Liver (tissue), 9 donors: ENCODE data around the gene BLVRA. TPM values are rescaled to one million over a fixed set of nuclear protein-coding genes. Genes with fewer than 3 reads are reported as not detected.

Source experiments
- DNase-seq: peaks from one replicate; pipeline ENCODE4 v3.0.0-alpha.2; 2017; ENCODE audit warnings: low spot score
- H3K27ac ChIP-seq, 2 donors: one replicate each; pipeline ENCODE4 v1.7.0; 2013; ENCODE audit warnings: inconsistent platforms in 2 of 2, low read length in 2 of 2, control low read depth in 1 of 2, low read depth in 1 of 2, mild to moderate bottlenecking in 1 of 2
- H3K27me3 ChIP-seq, 4 donors: one replicate each; pipeline versions ENCODE4 v1.6.1 to v1.7.0; 2013; ENCODE audit warnings: low read length in 3 of 4, inconsistent platforms in 1 of 4, mild to moderate bottlenecking in 1 of 4, moderate library complexity in 1 of 4; ENCODE audit not compliant: control insufficient read depth in 4 of 4, insufficient read depth in 4 of 4
- H3K36me3 ChIP-seq, 4 donors: one replicate each; pipeline versions ENCODE4 v1.6.1 to v1.7.0; 2013; ENCODE audit warnings: low read length in 3 of 4, mild to moderate bottlenecking in 3 of 4, low read depth in 1 of 4, moderate library complexity in 1 of 4; ENCODE audit not compliant: control insufficient read depth in 4 of 4, insufficient read depth in 3 of 4
- H3K4me1 ChIP-seq, 4 donors: one replicate each; pipeline versions ENCODE4 v1.6.1 to v1.7.0; 2013; ENCODE audit warnings: low read length in 3 of 4, mild to moderate bottlenecking in 3 of 4, moderate library complexity in 1 of 4; ENCODE audit not compliant: control insufficient read depth in 4 of 4, insufficient read depth in 4 of 4
- H3K4me3 ChIP-seq, 3 donors: one replicate each; pipeline versions ENCODE4 v1.6.1 to v1.7.0; 2013; ENCODE audit warnings: low read length in 3 of 3, control low read depth in 1 of 3, low read depth in 1 of 3, mild to moderate bottlenecking in 1 of 3
- H3K9ac ChIP-seq, 2 donors: one replicate each; pipeline ENCODE4 v1.7.0; 2013; ENCODE audit warnings: low read length in 2 of 2, mild to moderate bottlenecking in 2 of 2, moderate library complexity in 2 of 2, control low read depth in 1 of 2, low read depth in 1 of 2
- H3K9me3 ChIP-seq, 4 donors: one replicate each; pipeline versions ENCODE4 v1.6.1 to v1.7.0; 2013; ENCODE audit warnings: low read length in 3 of 4; ENCODE audit not compliant: control insufficient read depth in 4 of 4
- EGR1 ChIP-seq, 2 donors: IDR thresholded peaks; 2 replicates each; pipeline ENCODE4 v1.6.1; 2016 to 2018; ENCODE audit warnings: antibody characterized with exemption in 2 of 2, low read depth in 2 of 2
- FOXA1 ChIP-seq: IDR thresholded peaks from 2 replicates; pipeline ENCODE4 v1.6.1; 2016; ENCODE audit warnings: antibody characterized with exemption
- FOXA2 ChIP-seq: IDR thresholded peaks from 2 replicates; pipeline ENCODE4 v1.6.1; 2016; ENCODE audit warnings: antibody characterized with exemption
- GABPA ChIP-seq, 2 donors: IDR thresholded peaks in 1 of 2; conservative IDR thresholded peaks in 1 of 2; 2 replicates each; pipeline ENCODE4 v1.6.1; 2016; ENCODE audit warnings: antibody characterized with exemption in 2 of 2, mild to moderate bottlenecking in 1 of 2, moderate library complexity in 1 of 2
- HNF4A ChIP-seq, 2 donors: conservative IDR thresholded peaks; 2 replicates each; pipeline ENCODE4 v1.6.1; 2016; ENCODE audit warnings: antibody characterized with exemption in 2 of 2, mild to moderate bottlenecking in 2 of 2
- HNF4G ChIP-seq: IDR thresholded peaks from 2 replicates; pipeline ENCODE4 v1.6.1; 2016; ENCODE audit warnings: antibody characterized with exemption
- JUND ChIP-seq, 2 donors: IDR thresholded peaks; 2 replicates each; pipeline ENCODE4 v1.6.1; 2016; ENCODE audit warnings: antibody characterized with exemption in 2 of 2
- NR2F2 ChIP-seq: IDR thresholded peaks from 2 replicates; pipeline ENCODE4 v1.6.1; 2016; ENCODE audit warnings: antibody characterized with exemption
- RXRA ChIP-seq, 2 donors: IDR thresholded peaks; 2 replicates each; pipeline ENCODE4 v1.6.1; 2017 to 2018; ENCODE audit warnings: antibody characterized with exemption in 2 of 2, mild to moderate bottlenecking in 1 of 2
- SP1 ChIP-seq: IDR thresholded peaks from 2 replicates; pipeline ENCODE4 v1.6.1; 2018; ENCODE audit warnings: antibody characterized with exemption, mild to moderate bottlenecking
- TAF1 ChIP-seq: conservative IDR thresholded peaks from 2 replicates; pipeline ENCODE4 v1.6.1; 2016; ENCODE audit warnings: antibody characterized with exemption, mild to moderate bottlenecking
- YY1 ChIP-seq: IDR thresholded peaks from 2 replicates; pipeline ENCODE4 v1.6.1; 2016; ENCODE audit warnings: antibody characterized with exemption, mild to moderate bottlenecking
- WGBS: extraction: QIAGEN DNeasy Blood & Tissue Kit; methylation state at CpG from one replicate; pipeline ENCODE4 v1.1.7; 2013; 5-methylcytosine and 5-hydroxymethylcytosine counted together
- polyA plus RNA-seq, 2 donors: library from polyadenylated mRNA; stranded (reverse) in 1 of 2; unstranded in 1 of 2; fragments of 200-250 nt in 1 of 2; fragments of >200 nt in 1 of 2; fragmentation: Nextera tagmentation in 1 of 2; extraction: Ambion mirVana in 1 of 2; gene quantifications; one replicate each; pipeline versions ENCODE4 v1.2.1 to v1.2.3, GENCODE V29; 2013 to 2015
- total RNA-seq, 2 donors: library from RNA; depleted of rRNA; stranded (reverse); fragments of >200 nt; gene quantifications; one replicate each; pipeline ENCODE4 v1.2.3, GENCODE V29; 2014
- TF ChIP-seq, protein P1 (sequence below): IDR thresholded peaks from 2 replicates; pipeline ENCODE4 v1.6.1; 2016; ENCODE audit warnings: antibody characterized with exemption, mild to moderate bottlenecking
- TF ChIP-seq, protein P2 (sequence below): IDR thresholded peaks from 2 replicates; pipeline ENCODE4 v1.6.1; 2016; ENCODE audit warnings: antibody characterized with exemption
- TF ChIP-seq, protein P3 (sequence below): IDR thresholded peaks from 2 replicates; pipeline ENCODE4 v1.6.1; 2016; ENCODE audit warnings: antibody characterized with exemption
- TF ChIP-seq, protein P4 (sequence below): fragments of 150-350 bp; IDR thresholded peaks from 2 replicates; pipeline ENCODE4 v1.5.1; 2017; ENCODE audit warnings: improper control_type of control experiment, low read depth, low read length; ENCODE audit not compliant: missing input control
- donor health status: healthy.
- donor health status: healthy.
- donor health status: healthy.
- donor health status: healthy.
- donor health status: healthy.

BLVRA gene
- total and polyA plus RNA-seq, 4 donors: 5.1 to 23.5 (median 6.8) TPM

DNA sequence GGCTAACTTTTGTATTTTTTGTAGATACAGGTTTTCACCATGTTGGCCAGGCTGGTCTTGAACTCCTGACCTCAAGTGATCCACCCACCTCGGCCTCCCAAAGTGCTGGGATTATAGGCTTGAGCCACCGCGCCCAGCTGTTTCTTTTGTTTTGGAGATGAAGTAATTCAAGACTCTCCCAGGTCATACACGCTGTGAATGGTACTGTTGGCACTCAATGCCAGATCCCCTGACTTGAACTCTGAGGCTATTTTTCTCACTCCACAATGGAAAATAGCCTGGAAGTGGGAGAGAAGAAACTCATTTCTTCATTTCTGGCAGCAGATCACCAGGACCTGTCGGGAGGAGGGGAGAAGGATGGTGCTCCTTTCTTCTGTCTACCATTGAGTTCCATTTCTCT, 32.4 kb downstream of the BLVRA start (continued):
- TF ChIP-seq FOXA1 (no peak), NR2F2 (no peak)

DNA sequence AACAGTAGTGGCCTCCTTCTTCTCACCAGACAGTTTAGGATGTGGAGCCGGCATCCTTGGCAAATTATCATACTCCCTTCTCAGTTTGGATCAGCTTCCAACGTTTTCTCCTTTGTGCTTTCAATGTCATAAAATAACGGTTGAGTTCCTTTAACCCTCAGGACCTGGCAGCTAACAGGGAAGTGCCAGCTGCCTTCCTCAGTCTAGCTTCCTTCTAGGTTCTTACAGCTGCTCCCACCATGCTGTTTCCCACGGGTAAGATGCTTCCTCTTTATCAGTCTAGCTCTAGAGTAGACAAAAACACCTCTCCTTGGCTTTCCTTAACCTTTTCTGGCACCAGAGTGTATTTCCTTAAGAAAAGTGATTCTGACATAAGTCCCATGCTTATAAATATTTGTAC, 33.2 kb downstream of the BLVRA start:
- Histone ChIP-seq H3K9ac (no peak overlapping the region), H3K36me3 (peaks cover 0 to 2% (median 0%) of the 10 kb centered on the region in 4 donors), H3K27me3 (no peaks in the 10 kb centered on the region), H3K4me1 (no peaks in the 10 kb centered on the region), H3K9me3 (no peaks in the 10 kb centered on the region), H3K4me3 (no peak overlapping the region), H3K27ac (no peak overlapping the region)
- no peak for TF ChIP-seq RXRA (IDR thresholded peaks at IDR 0.05)
- no peak for TF ChIP-seq HNF4A (conservative IDR thresholded peaks at IDR 0.05)
- WGBS: 55% methylated on average over 4 of the region's 4 CpGs
- no peak for DNase-seq

DNA sequence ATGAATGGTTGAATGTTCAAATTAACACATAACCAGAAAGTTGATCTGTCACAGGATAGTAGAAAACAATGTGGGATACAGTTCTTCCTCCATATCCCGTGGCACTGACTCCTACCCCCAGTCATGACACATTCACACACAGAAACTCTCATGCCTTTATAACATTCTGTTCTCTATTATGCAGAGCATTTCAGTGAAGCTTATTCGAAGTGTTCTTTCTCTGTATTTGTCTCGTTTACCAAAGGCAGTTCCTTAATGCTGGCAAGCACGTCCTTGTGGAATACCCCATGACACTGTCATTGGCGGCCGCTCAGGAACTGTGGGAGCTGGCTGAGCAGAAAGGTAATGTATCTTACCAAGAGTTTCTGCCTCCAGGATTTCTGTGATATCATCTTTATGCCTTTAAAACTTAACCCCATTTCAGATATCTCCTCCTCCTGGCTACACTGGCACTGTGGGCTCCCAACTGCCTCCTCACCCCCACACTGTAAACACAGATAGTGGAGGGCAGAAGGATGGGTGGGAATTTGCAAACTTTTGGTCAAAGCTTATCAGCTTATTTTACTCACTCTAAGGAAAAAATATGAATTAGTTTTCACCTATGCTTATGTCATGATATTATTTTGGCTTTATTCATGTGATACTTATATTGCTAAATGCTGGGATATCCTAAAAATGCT, 34.1 kb downstream of the BLVRA start:
- Histone ChIP-seq H3K27me3 (no peaks in the 10 kb centered on the region), H3K4me1 (no peaks in the 10 kb centered on the region), H3K4me3 (no peak overlapping the region), H3K9me3 (no peaks in the 10 kb centered on the region), H3K36me3 (peaks cover 0 to 2% (median 0%) of the 10 kb centered on the region in 4 donors), H3K27ac (no peak overlapping the region), H3K9ac (no peak overlapping the region)
- 88% methylated on average over 6 of the region's 6 CpGs for WGBS
- no peak for TF ChIP-seq GABPA (IDR thresholded peaks at IDR 0.05 in 1 of 2, conservative IDR thresholded peaks at IDR 0.05 in 1 of 2)
- no peak for TF ChIP-seq FOXA2
- TF ChIP-seq SP1: no peak
- TF ChIP-seq YY1: no peak
- TF ChIP-seq EGR1 (IDR thresholded peaks at IDR 0.05; ENCODE audit: low read depth in 2 of 2): no peak
- TF ChIP-seq, protein P1, sequence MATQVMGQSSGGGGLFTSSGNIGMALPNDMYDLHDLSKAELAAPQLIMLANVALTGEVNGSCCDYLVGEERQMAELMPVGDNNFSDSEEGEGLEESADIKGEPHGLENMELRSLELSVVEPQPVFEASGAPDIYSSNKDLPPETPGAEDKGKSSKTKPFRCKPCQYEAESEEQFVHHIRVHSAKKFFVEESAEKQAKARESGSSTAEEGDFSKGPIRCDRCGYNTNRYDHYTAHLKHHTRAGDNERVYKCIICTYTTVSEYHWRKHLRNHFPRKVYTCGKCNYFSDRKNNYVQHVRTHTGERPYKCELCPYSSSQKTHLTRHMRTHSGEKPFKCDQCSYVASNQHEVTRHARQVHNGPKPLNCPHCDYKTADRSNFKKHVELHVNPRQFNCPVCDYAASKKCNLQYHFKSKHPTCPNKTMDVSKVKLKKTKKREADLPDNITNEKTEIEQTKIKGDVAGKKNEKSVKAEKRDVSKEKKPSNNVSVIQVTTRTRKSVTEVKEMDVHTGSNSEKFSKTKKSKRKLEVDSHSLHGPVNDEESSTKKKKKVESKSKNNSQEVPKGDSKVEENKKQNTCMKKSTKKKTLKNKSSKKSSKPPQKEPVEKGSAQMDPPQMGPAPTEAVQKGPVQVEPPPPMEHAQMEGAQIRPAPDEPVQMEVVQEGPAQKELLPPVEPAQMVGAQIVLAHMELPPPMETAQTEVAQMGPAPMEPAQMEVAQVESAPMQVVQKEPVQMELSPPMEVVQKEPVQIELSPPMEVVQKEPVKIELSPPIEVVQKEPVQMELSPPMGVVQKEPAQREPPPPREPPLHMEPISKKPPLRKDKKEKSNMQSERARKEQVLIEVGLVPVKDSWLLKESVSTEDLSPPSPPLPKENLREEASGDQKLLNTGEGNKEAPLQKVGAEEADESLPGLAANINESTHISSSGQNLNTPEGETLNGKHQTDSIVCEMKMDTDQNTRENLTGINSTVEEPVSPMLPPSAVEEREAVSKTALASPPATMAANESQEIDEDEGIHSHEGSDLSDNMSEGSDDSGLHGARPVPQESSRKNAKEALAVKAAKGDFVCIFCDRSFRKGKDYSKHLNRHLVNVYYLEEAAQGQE: no peak
- no peak for DNase-seq

DNA sequence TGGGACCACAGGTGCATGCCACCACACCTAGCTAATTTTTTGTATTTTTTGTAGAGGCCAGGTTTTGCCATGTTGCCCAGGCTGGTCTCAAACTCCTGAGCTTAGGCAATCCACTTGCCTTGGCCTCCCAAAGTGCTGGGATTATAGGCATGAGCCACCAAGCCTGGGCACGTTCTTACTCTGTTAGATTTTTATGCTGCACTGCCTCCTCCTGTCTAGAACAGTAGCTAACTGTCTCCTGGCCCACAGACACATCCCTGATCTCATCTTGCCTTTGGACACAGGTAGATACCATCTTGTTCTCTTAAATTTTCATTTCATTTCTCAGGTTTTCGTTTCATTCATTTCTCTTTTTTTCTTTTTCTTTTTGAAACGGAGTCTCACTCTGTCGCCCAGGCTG, 41.1 kb downstream of the BLVRA start:
- H3K4me3 ChIP-seq: no peak overlapping the region
- no peaks in the 10 kb centered on the region for H3K4me1 ChIP-seq
- H3K36me3 ChIP-seq: peaks cover 0 to 3% (median 0%) of the 10 kb centered on the region in 4 donors
- H3K9me3 ChIP-seq: no peaks in the 10 kb centered on the region
- TF ChIP-seq, protein P2, sequence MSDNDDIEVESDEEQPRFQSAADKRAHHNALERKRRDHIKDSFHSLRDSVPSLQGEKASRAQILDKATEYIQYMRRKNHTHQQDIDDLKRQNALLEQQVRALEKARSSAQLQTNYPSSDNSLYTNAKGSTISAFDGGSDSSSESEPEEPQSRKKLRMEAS: no peak
- TF ChIP-seq FOXA1 (no peak), SP1 (no peak), HNF4G (no peak), FOXA2 (no peak), HNF4A (conservative IDR thresholded peaks at IDR 0.05) (no peak), JUND (IDR thresholded peaks at IDR 0.05) (no peak), NR2F2 (no peak), GABPA (IDR thresholded peaks at IDR 0.05 in 1 of 2, conservative IDR thresholded peaks at IDR 0.05 in 1 of 2) (no peak), EGR1 (IDR thresholded peaks at IDR 0.05; ENCODE audit: low read depth in 2 of 2) (no peak), TAF1 (no peak), YY1 (no peak), RXRA (IDR thresholded peaks at IDR 0.05) (no peak)
- TF ChIP-seq, protein P1: no peak
- TF ChIP-seq, protein P3, sequence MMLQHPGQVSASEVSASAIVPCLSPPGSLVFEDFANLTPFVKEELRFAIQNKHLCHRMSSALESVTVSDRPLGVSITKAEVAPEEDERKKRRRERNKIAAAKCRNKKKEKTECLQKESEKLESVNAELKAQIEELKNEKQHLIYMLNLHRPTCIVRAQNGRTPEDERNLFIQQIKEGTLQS: no peak
- TF ChIP-seq, protein P4, sequence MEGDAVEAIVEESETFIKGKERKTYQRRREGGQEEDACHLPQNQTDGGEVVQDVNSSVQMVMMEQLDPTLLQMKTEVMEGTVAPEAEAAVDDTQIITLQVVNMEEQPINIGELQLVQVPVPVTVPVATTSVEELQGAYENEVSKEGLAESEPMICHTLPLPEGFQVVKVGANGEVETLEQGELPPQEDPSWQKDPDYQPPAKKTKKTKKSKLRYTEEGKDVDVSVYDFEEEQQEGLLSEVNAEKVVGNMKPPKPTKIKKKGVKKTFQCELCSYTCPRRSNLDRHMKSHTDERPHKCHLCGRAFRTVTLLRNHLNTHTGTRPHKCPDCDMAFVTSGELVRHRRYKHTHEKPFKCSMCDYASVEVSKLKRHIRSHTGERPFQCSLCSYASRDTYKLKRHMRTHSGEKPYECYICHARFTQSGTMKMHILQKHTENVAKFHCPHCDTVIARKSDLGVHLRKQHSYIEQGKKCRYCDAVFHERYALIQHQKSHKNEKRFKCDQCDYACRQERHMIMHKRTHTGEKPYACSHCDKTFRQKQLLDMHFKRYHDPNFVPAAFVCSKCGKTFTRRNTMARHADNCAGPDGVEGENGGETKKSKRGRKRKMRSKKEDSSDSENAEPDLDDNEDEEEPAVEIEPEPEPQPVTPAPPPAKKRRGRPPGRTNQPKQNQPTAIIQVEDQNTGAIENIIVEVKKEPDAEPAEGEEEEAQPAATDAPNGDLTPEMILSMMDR: no peak
- H3K27ac ChIP-seq: no peak overlapping the region
- H3K9ac ChIP-seq: no peak overlapping the region
- DNase-seq: no peak
- H3K27me3 ChIP-seq: no peaks in the 10 kb centered on the region
- 89% methylated on average over 4 of the region's 4 CpGs for WGBS
